HL-60 (cell line): ENCODE measurements around the gene CASS4.

Experiments
- DNase-seq, 2 experiments: peaks; one replicate each; pipeline ENCODE4 v3.0.0-alpha.2; 2010 to 2020; ENCODE audit warnings: low read depth in 1 of 2, low spot score in 1 of 2
- H3K27ac ChIP-seq: fragments of 250-450 bp; sonication (Bioruptor Pico); replicated peaks from 2 replicates; pipeline ENCODE4 v1.5.1; 2020; ENCODE audit warnings: mild to moderate bottlenecking, moderate library complexity
- H3K27me3 ChIP-seq: fragments of 250-450 bp; sonication (Bioruptor Pico); 2 replicates; pipeline ENCODE4 v1.5.1; 2021; ENCODE audit warnings: mild to moderate bottlenecking, moderate library complexity; ENCODE audit not compliant: insufficient read depth, poor library complexity, severe bottlenecking
- H3K4me3 ChIP-seq: replicated peaks from 2 replicates; pipeline ENCODE4 v1.5.1; 2011; ENCODE audit warnings: mild to moderate bottlenecking, control low read depth, low read length; ENCODE audit not compliant: insufficient read depth
- CTCF ChIP-seq: IDR thresholded peaks from one replicate; pipeline ENCODE4 v1.5.1; 2011; ENCODE audit warnings: low read length, control low read depth, inconsistent platforms; ENCODE audit not compliant: insufficient read depth
- GABPA ChIP-seq: IDR thresholded peaks from 2 replicates; pipeline ENCODE4 v1.6.1; 2012; ENCODE audit warnings: low read depth
- POLR2AphosphoS5 ChIP-seq: IDR thresholded peaks from 2 replicates; pipeline ENCODE4 v1.6.1; 2012; ENCODE audit warnings: low read depth
- REST ChIP-seq: IDR thresholded peaks from 2 replicates; pipeline ENCODE4 v1.6.1; 2012; ENCODE audit warnings: low read depth; ENCODE audit not compliant: insufficient replicate concordance
- SPI1 ChIP-seq: IDR thresholded peaks from 2 replicates; pipeline ENCODE4 v1.6.1; 2012; ENCODE audit warnings: low read depth, mild to moderate bottlenecking, borderline replicate concordance

CASS4 gene

DNA sequence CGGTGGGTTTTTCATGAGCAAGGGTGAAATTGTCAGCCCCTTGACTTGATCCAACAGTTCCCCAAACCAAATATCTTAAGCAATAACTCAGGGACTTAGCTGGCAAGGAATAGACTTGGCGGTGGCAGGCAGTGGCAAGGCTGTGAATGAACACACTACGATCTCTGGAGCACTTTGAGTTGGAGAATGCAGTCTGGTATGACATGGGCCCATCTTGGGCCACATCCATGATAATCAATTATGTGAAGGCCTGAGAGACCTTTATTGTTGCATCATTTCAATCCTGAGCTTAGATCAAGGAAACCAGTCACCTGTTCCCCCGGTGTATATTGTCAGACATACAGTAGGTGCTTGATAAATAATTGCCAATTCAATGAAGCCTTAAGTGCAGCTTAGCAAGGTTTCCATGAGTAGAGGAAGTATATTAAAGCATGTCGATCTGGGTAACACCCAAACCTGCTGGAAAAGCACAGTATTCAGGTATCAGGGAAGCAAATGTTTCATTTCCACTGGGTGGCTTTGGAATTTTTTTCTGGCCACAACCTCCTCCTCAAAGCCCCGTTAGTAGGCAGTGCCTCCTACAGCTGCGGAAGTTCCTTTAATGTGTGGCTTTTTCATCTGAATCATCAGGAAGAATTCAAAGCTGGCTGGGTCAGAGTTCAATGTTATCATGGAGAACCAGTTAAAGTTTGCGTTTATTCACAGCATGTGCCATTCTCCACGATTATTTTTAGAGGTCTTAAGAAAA is 10.2 kb downstream of the CASS4 start:
- Histone ChIP-seq H3K4me3 (no peak overlapping the region), H3K27me3 (no peaks in the 10 kb centered on the region), H3K27ac (peak overlapping the region; percentile 34)
- TF ChIP-seq CTCF = no peak
- peak; percentile 15; the same call in 1 of the 2 replicates for TF ChIP-seq SPI1
- peak in 1 of 2 experiments; percentile 45 for DNase-seq

DNA sequence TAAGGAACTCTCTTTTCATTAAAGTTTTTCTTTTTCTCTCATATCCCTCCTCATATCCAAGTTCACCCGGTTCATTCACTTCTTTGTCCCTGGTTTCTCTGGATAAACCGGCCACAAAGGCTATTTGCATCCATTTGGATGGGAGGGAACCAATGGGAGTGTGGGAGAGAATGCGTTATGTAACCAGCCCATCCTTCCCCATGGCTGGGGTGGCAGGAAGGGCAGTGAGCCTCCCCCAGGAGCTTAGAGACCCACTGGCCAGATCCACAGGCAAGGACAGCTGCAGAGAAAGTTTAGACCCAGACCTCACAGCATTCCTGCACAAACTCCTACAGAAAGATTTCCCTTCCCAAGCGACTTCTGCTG is 10.7 kb downstream of the CASS4 start:
- peak overlapping the region; percentile 34 for H3K27ac ChIP-seq
- TF ChIP-seq POLR2AphosphoS5 = no peak
- no peak for TF ChIP-seq REST
- TF ChIP-seq CTCF = no peak
- no peak for TF ChIP-seq GABPA
- no peak for TF ChIP-seq SPI1
- H3K4me3 ChIP-seq = no peak overlapping the region
- no peak for DNase-seq
- no peaks in the 10 kb centered on the region for H3K27me3 ChIP-seq

DNA sequence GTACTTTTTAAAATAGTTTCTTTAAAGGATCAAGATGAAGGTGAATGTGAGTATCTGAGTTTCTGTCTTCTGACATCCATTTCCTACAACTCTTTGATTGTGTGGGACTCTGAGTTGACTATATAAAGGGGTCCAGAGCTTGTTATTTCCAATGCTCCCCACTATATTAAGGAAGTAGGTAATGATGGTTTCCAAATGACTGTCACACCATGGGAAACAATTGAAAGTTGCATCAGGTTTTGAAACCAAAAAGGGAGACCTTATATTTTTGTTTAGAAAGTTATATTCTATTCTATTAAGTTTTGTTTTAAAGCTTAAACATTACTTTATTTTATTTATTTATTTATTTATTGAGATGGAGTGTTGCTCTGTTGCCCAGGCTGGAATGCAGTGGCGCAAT is 11.2 kb downstream of the CASS4 start:
- TF ChIP-seq GABPA (no peak), SPI1 (no peak), REST (no peak), CTCF (no peak), POLR2AphosphoS5 (no peak)
- Histone ChIP-seq H3K27me3 (no peaks in the 10 kb centered on the region), H3K27ac (peak overlapping the region; percentile 34), H3K4me3 (no peak overlapping the region)
- no peak for DNase-seq

DNA sequence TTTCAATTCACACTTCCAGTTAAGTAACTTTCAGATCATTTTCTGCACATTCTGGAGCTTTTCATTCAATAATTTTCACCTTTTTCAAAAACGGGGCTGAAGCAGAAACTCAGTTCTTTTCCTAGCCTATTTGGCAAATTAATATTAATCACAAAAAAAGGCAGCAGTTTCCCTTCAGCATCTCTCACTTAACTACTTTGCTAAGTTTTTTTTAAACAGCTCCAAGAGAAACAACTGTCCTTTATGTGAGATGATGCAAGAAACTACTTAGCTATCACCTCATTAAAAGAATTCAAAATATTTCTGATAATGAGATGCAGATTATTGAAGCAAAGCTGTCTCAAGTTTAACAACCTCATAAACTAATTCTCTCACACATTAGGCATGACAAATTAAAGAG is 11.8 kb downstream of the CASS4 start:
- no peak for TF ChIP-seq GABPA
- no peak for TF ChIP-seq SPI1
- TF ChIP-seq CTCF = no peak
- TF ChIP-seq POLR2AphosphoS5 = no peak
- no peak for TF ChIP-seq REST
- DNase-seq = no peak
- Histone ChIP-seq H3K27ac (no peak overlapping the region), H3K27me3 (no peaks in the 10 kb centered on the region), H3K4me3 (no peak overlapping the region)
